GM19463 (cell line): ENCODE results near the gene CELF4.

Experiments used
- ATAC-seq: cut with Tn5 transposase; IDR thresholded peaks from one replicate; pipeline ENCODE4 v1.9.1; 2021; ENCODE audit warnings: mild to moderate bottlenecking, moderate library complexity; ENCODE audit not compliant: unreplicated experiment

CELF4 gene

DNA sequence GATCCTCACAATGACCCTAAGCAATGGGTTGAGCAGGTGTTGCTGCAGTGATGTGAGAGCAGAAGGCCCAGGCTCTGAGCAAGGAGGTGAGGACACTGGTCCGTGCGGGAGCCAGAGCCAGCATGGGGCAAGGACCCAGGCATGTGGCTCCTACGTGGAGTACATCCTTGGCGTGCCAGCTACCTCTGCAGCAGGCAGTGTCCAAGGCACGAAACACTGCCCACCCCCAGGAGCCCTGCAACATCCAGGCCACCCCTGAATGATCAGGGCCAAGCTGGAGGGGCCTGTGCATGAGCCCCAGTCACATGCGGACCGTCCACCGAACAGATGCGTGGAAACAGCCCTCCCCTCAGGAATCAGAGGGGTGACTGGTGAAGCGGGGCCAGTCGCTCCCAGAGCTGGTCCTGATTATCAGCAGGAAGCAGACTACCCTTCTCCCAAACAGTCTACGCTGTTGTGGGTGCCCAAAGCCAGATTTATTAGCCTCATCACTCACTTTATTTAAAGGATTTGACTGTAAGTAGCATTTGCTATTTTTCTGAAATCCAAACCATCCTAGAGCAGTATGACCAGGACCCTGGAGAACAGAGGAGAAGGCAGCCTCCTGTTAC lies 16.8 kb downstream of the CELF4 start:
- ATAC-seq: no peak

GRCh38 chr18:37547196-37547827 lies 18.3 kb downstream of the CELF4 start:
- no peak for ATAC-seq

- ATAC-seq: no peak
Observed at GRCh38 chr18:37546651-37547050, 18.9 kb downstream of the CELF4 start.

GRCh38 chr18:37546272-37546537 lies 19.4 kb downstream of the CELF4 start:
- ATAC-seq: no peak

DNA sequence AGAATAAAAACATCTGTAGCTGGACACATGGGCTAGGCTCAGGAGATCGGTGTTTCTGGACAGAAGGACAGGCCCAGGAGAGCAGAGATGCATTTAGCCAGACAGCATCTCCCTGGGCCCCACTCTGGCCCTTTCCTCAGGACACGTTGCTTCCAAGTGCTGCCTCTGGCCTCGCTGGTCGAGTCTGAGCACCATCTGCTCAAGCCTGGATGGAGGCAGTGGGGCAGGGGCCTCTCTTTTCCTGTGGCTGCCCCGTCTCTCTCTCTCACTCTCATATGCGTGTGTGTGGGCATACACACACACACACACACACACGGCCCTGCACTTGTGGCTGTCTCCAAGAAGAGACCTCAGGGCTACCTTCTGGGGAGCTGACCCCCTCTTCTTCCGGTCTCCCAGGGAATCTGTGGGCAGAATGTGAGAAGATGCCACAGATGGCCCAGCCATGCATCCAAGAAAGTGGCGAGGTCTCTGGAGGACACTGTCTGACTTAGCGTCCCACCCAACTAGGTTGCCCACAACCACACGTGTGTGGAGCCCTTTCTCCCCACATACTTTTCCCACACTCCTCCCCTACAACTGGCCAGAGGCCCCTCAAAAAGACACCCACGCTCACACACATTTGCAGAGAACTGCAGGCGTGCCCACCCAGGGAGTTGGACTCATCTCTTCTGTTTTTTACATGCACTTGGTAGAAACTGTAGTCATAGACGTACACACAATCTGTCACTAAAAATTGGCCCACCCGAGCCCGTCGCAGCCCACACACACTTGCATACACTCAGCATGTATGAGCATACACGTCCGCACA lies 19.9 kb downstream of the CELF4 start:
- no peak for ATAC-seq

GRCh38 chr18:37544713-37545112 lies 20.9 kb downstream of the CELF4 start:
- no peak for ATAC-seq

GRCh38 chr18:37544217-37544616 lies 21.4 kb downstream of the CELF4 start:
- no peak for ATAC-seq

- no peak for ATAC-seq
Observed at GRCh38 chr18:37543321-37543720, 22.3 kb downstream of the CELF4 start.

DNA sequence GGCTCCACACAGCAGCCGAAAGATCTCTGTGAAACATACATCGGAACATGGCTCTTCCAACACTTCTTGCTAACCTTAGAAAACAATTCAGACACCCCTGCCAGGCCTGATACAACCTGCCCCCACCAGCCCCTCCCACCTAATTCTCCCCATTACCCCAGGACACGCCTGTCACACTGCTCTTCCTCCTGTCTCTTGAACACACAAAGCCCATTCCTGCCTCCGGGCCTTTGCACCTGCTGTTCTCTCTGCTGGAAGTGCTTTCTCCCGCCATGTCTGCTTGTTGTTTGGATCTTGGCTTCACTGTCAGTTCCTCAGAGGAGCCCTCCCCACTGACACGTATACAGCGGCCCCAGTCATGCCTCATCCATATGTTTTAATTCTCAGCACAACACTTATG lies 24.1 kb downstream of the CELF4 start:
- no peak for ATAC-seq

DNA sequence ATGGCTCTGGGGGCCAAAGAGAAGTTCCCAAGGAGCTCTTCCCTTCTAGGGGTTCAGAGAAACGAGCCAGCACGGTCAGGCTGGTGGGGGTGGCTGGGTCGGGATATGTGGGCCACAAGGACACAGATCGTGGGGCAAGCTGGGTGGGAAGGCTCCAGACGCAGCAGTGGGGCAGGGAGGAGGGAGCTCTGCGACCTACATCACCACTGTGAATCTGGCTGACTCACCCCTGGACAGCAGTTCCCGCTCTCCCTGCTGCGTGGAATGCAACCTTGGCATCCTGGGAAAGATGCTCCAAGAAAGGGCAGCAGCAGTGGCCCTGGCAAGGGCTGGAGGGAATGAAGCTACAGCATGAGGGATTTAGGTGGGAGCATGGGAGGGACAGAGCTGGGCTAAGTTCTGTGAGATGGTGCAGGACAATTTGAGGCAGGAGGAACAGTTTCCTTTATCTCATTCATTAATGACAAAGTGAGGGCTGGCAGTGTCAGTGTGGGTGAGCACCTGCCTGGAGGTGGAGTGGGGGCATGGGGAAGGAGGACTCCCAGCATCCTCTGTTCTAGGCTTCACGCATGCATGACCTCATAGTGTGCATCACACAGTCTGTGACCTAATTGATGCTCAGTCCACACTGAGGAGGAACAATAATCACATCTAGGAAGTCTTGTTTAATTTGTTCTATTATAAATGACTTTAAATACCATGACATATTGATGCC lies 25.0 kb downstream of the CELF4 start:
- ATAC-seq: no peak

- no peak for ATAC-seq
Observed at GRCh38 chr18:37539236-37539635, 26.4 kb downstream of the CELF4 start.

DNA sequence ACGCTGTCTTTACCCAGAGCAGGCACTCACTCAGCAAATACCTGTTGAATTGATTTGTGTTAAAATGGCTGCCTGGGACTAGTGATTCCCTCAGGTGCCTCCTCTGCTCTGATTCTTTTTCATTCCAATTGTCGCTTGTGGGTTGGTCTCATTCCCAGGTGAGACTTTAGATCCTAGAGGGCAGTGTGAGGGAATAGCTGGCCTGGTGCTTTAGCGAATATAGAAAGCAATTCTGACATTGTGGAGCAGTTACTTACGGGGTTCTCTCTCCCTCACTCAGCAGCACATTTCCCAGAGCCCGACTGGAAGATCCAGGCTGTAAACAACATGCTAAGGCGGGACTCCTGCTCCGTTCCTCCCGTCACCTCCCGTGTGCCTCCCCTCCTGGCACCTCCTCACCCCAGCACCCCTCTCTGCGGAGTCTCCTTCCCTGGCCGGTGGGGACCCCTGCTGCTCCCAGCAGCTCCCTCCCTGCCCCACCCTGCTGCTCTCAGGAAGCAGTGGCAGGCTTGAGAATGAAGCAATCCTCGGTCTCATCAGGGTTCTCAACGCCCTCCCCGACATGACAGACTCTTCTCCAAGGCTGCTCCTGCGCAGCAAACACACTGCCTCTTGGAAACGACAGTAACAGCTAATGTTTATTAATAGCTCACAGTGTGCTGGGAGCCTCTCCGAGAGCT lies 26.9 kb downstream of the CELF4 start:
- no peak for ATAC-seq

DNA sequence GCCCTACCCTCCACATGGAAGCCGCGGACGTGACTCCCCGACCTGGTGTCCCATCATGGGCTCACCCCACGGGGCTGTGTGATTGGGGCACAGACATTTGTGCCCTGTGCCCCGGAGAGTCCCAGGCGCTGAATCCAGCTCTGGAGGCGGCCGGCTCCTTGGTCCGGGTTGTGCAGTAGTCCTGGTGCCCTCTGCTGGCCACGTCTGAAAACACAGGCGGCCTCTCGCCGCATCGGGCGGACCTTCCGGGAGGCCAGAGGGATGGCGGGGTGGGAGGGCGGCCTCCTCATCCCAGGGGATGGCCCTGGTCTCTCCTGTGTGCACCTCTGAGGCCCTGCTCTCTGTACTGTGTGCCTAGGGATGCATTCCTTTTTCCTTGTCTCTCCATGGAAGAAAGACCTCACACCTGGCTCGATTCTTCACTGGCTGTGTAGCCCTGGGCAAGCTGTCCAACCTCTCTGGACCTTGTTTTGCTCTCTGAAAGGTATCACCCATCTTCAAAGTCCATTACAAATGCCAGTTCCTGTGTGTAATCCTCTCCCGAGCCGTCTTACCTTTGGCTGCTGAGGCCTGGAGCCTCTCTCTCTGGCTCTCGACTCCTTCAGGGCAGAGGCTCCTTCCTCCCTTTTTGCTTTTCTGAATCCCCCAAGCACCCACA lies 27.6 kb downstream of the CELF4 start:
- peak; percentile 95 for ATAC-seq

DNA sequence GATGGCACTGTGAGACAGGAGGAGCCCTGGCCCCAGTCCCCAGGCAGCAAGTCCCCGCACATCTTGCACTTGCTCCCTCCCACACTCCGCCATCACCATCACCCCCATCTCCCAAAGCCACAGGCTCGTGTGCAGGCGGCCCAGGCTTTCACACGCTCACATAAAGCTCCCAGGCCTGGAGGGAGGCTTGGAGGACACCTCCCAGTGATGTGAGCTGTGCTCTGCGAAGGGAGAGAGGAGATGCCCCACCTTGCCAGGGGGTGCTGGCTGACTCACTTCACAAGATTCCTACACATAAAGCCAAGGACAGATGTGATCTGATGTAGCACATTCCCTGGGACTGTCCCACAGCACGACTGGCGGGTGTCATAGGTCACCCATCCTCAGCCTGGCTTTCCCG lies 28.9 kb downstream of the CELF4 start:
- no peak for ATAC-seq

DNA sequence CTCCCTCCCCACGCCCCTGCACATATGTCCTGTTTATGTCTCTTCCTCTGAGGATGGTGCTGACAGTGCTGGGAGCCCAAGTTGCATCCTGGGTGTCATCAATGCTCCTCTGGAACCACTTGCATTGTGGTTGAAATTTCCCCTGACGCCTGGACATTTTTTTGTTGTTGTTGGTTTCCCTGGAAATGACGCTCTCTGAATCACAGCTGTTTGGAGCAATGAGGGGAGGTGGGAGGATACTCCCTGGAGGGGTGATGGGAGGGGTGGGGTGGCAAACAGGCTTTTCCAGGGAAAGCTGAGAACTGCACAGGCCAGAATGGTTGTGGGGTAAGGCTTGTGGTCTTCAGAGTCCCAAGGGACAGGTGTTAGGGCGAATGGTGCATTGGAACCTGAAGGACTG lies 29.6 kb downstream of the CELF4 start:
- no peak for ATAC-seq

GRCh38 chr18:37534627-37535026 lies 31.0 kb downstream of the CELF4 start:
- ATAC-seq: no peak

- ATAC-seq: no peak
Observed at GRCh38 chr18:37533647-37534584, 31.7 kb downstream of the CELF4 start.

DNA sequence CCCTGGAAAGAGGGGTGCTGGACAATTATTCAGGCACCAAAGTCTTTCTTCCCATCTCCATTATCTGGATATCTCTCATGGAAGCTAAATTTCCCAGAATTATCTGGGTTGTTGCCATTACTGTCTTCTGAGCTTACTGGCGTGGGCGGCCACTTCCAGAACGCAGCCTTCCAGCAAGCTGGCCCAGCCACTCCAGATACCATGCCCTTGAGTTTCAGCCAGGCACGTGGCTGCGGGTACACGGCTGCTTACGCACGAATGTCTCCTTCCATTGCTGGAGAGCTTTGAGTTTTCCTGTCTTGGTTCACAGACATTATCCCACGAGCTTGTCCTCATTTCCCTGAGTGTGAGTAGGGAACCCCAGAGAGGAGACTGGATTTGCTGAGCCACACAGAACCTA lies 32.7 kb downstream of the CELF4 start:
- no peak for ATAC-seq

DNA sequence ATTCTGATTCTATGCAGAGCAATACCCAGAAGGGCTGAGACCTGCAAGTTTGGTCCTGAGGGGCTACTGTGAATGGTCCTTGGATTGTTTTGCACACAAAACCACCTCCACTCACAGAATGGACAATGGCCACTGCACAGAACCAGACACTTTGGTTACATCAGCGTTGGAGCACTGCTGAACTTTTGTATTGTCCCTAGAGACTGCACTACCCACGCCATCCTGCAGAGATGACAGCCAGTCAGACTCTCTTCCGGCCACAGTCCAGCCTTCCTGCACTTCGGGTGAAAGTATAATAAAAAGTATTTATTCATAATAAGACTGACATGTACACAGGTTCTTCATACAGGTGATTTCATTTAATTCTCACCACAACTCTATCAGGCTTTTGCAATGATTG lies 35.7 kb downstream of the CELF4 start:
- peak; percentile 61 for ATAC-seq

GRCh38 chr18:37529296-37529695 lies 36.3 kb downstream of the CELF4 start:
- no peak for ATAC-seq
